ENCODE data around the gene ZNF107. TPM values are rescaled to one million over a fixed set of nuclear protein-coding genes. Genes with fewer than 3 reads are reported as not detected.

Gene ZNF107
- total and polyA plus RNA-seq, 2 of the 13 experiments (the other 11 are each of a cell fraction or from before 2014, with no cell fraction given), result 2.5 to 5.4 TPM

DNA sequence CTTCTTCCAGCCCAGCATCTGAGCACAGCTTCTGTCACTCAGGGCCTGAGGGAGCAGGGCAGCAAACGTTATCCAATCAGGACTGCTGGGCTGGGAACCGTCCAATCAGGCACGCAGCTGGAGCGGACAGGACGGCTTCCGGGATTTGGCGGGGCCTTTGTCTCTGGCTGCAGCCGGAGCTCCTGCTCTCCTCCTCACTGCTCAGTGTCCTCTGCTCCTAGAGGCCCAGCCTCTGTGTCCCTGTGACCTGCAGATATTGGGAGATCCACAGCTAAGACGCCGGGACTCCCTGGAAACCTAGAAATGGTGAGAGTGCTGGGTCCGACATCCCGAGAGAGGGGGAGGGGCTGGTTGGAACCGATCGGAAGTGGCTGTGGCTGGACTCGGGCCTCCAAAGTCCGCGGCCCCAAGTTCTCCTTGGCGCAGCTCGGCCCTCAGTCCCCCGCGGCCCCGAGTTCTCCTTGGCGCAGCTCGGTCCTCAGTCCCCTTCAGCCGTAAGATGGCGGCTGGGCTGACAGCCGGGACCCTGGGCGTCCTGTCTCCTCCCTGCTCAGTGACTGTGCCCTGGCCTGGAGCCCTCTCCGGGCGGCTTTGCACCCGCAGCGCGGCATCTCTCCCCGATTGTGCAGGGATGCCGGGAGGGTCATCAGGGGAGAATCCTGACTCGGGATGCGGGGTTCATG, at the start of gene ZNF107 (continued):
- TF ChIP-seq, protein P1, sequence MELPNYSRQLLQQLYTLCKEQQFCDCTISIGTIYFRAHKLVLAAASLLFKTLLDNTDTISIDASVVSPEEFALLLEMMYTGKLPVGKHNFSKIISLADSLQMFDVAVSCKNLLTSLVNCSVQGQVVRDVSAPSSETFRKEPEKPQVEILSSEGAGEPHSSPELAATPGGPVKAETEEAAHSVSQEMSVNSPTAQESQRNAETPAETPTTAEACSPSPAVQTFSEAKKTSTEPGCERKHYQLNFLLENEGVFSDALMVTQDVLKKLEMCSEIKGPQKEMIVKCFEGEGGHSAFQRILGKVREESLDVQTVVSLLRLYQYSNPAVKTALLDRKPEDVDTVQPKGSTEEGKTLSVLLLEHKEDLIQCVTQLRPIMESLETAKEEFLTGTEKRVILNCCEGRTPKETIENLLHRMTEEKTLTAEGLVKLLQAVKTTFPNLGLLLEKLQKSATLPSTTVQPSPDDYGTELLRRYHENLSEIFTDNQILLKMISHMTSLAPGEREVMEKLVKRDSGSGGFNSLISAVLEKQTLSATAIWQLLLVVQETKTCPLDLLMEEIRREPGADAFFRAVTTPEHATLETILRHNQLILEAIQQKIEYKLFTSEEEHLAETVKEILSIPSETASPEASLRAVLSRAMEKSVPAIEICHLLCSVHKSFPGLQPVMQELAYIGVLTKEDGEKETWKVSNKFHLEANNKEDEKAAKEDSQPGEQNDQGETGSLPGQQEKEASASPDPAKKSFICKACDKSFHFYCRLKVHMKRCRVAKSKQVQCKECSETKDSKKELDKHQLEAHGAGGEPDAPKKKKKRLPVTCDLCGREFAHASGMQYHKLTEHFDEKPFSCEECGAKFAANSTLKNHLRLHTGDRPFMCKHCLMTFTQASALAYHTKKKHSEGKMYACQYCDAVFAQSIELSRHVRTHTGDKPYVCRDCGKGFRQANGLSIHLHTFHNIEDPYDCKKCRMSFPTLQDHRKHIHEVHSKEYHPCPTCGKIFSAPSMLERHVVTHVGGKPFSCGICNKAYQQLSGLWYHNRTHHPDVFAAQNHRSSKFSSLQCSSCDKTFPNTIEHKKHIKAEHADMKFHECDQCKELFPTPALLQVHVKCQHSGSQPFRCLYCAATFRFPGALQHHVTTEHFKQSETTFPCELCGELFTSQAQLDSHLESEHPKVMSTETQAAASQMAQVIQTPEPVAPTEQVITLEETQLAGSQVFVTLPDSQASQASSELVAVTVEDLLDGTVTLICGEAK (IDR thresholded peaks at IDR 0.05), result no peak
- TF ChIP-seq, protein P1 (CRISPR knock-in tag; IDR thresholded peaks at IDR 0.05), result peak; percentile 68
- TF ChIP-seq SP2 (CRISPR knock-in tag; IDR thresholded peaks at IDR 0.05), result peak; percentile 81
- TF ChIP-seq, protein P2, sequence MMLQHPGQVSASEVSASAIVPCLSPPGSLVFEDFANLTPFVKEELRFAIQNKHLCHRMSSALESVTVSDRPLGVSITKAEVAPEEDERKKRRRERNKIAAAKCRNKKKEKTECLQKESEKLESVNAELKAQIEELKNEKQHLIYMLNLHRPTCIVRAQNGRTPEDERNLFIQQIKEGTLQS (CRISPR knock-in tag; IDR thresholded peaks at IDR 0.05), result no peak; the same call in 1 of the 2 replicates
- no peak for TF ChIP-seq ZNF558 (CRISPR knock-in tag; IDR thresholded peaks at IDR 0.05; ENCODE audit: borderline replicate concordance)
- TF ChIP-seq, protein P3, sequence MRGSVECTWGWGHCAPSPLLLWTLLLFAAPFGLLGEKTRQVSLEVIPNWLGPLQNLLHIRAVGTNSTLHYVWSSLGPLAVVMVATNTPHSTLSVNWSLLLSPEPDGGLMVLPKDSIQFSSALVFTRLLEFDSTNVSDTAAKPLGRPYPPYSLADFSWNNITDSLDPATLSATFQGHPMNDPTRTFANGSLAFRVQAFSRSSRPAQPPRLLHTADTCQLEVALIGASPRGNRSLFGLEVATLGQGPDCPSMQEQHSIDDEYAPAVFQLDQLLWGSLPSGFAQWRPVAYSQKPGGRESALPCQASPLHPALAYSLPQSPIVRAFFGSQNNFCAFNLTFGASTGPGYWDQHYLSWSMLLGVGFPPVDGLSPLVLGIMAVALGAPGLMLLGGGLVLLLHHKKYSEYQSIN (CRISPR knock-in tag; IDR thresholded peaks at IDR 0.05; ENCODE audit: borderline replicate concordance), result no peak
- TF ChIP-seq, protein P4, sequence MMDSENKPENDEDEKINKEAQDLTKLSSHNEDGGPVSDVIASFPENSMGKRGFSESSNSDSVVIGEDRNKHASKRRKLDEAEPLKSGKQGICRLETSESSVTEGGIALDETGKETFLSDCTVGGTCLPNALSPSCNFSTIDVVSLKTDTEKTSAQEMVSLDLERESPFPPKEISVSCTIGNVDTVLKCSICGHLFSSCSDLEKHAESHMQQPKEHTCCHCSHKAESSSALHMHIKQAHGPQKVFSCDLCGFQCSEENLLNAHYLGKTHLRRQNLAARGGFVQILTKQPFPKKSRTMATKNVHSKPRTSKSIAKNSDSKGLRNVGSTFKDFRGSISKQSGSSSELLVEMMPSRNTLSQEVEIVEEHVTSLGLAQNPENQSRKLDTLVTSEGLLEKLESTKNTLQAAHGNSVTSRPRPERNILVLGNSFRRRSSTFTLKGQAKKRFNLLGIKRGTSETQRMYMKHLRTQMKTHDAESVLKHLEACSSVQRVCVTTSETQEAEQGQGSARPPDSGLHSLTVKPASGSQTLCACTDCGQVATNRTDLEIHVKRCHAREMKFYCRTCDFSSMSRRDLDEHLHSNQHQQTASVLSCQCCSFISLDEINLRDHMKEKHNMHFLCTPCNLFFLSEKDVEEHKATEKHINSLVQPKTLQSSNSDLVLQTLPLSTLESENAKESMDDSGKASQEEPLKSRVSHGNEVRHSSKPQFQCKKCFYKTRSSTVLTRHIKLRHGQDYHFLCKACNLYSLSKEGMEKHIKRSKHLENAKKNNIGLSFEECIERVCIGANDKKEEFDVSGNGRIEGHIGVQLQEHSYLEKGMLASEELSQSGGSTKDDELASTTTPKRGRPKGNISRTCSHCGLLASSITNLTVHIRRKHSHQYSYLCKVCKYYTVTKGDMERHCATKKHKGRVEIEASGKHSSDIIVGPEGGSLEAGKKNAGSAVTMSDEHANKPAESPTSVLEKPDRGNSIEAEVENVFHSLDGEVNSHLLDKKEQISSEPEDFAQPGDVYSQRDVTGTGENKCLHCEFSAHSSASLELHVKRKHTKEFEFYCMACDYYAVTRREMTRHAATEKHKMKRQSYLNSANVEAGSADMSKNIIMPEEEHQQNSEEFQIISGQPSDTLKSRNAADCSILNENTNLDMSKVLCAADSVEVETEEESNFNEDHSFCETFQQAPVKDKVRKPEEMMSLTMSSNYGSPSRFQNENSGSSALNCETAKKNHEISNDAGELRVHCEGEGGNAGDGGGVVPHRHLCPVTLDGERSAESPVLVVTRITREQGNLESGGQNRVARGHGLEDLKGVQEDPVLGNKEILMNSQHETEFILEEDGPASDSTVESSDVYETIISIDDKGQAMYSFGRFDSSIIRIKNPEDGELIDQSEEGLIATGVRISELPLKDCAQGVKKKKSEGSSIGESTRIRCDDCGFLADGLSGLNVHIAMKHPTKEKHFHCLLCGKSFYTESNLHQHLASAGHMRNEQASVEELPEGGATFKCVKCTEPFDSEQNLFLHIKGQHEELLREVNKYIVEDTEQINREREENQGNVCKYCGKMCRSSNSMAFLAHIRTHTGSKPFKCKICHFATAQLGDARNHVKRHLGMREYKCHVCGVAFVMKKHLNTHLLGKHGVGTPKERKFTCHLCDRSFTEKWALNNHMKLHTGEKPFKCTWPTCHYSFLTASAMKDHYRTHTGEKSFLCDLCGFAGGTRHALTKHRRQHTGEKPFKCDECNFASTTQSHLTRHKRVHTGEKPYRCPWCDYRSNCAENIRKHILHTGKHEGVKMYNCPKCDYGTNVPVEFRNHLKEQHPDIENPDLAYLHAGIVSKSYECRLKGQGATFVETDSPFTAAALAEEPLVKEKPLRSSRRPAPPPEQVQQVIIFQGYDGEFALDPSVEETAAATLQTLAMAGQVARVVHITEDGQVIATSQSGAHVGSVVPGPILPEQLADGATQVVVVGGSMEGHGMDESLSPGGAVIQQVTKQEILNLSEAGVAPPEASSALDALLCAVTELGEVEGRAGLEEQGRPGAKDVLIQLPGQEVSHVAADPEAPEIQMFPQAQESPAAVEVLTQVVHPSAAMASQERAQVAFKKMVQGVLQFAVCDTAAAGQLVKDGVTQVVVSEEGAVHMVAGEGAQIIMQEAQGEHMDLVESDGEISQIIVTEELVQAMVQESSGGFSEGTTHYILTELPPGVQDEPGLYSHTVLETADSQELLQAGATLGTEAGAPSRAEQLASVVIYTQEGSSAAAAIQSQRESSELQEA (CRISPR knock-in tag; IDR thresholded peaks at IDR 0.05; ENCODE audit: not compliant biosample characterization), result no peak
- TF ChIP-seq, protein P5, sequence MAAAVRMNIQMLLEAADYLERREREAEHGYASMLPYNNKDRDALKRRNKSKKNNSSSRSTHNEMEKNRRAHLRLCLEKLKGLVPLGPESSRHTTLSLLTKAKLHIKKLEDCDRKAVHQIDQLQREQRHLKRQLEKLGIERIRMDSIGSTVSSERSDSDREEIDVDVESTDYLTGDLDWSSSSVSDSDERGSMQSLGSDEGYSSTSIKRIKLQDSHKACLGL (CRISPR knock-in tag; IDR thresholded peaks at IDR 0.05), result peak; percentile 38; the same call in 1 of the 2 replicates
